GM23338 (cell line): ENCODE results near the gene PIGU. TPM values are rescaled to one million over a fixed set of nuclear protein-coding genes. Genes with fewer than 3 reads are reported as not detected.

ENCODE experiments used
- ATAC-seq: fragments of 200-7000 bp; cut with Tn5 transposase; 3 replicates; pipeline ENCODE4 v1.9.1; 2020
- DNase-seq: peaks from one replicate; pipeline ENCODE4 v3.0.0-alpha.2; 2015; ENCODE audit warnings: low spot score
- H2AFZ ChIP-seq: fragments of 200-600 bp; sonication (generic); 2 replicates; pipeline ENCODE4 v1.8.0; 2016; ENCODE audit warnings: antibody characterized with exemption, mild to moderate bottlenecking, moderate library complexity
- H3F3A ChIP-seq: fragments of 200-600 bp; sonication (generic); replicated peaks from 2 replicates; pipeline ENCODE4 v1.8.0; 2017; ENCODE audit warnings: antibody characterized with exemption, mixed run types, low read depth
- H3K27ac ChIP-seq: fragments of 200-600 bp; sonication (generic); 2 replicates; pipeline ENCODE4 v1.6.1; 2016; ENCODE audit warnings: low read depth
- H3K27me3 ChIP-seq: fragments of 200-600 bp; sonication (generic); 2 replicates; pipeline ENCODE4 v1.8.0; 2016; ENCODE audit warnings: mild to moderate bottlenecking, mixed run types, moderate library complexity; ENCODE audit not compliant: insufficient read depth
- H3K36me3 ChIP-seq: fragments of 200-600 bp; sonication (generic); 2 replicates; pipeline ENCODE4 v1.8.0; 2016; ENCODE audit warnings: mild to moderate bottlenecking; ENCODE audit not compliant: insufficient read depth
- H3K4me1 ChIP-seq: fragments of 200-600 bp; sonication (generic); 2 replicates; pipeline ENCODE4 v1.8.0; 2016; ENCODE audit warnings: mild to moderate bottlenecking, moderate library complexity; ENCODE audit not compliant: insufficient read depth
- H3K4me2 ChIP-seq: fragments of 200-600 bp; sonication (generic); 2 replicates; pipeline ENCODE4 v1.7.1; 2017; ENCODE audit warnings: mixed run types
- H3K4me3 ChIP-seq: fragments of 200-600 bp; sonication (generic); 2 replicates; pipeline ENCODE4 v1.6.1; 2016; ENCODE audit warnings: mixed run types
- H3K79me2 ChIP-seq: fragments of 200-600 bp; sonication (generic); replicated peaks from 2 replicates; pipeline ENCODE4 v1.8.0; 2017; ENCODE audit warnings: mild to moderate bottlenecking; ENCODE audit not compliant: insufficient read depth
- H3K9me2 ChIP-seq: fragments of 200-600 bp; sonication (generic); 2 replicates; pipeline ENCODE4 v1.8.0; 2017; ENCODE audit not compliant: insufficient read depth
- H4K20me1 ChIP-seq: fragments of 200-600 bp; sonication (generic); replicated peaks from 2 replicates; pipeline ENCODE4 v1.8.0; 2017; ENCODE audit warnings: mild to moderate bottlenecking; ENCODE audit not compliant: insufficient read depth
- H3K27ac Mint-ChIP-seq: 2 replicates; pipeline ENCODE4 v1.8.0; 2020; ENCODE audit warnings: inconsistent platforms, mild to moderate bottlenecking, moderate library complexity, mixed read lengths
- H3K27me3 Mint-ChIP-seq: 3 replicates; pipeline ENCODE4 v1.8.0; 2022; ENCODE audit warnings: low read depth, mild to moderate bottlenecking, moderate library complexity, mixed read lengths, inconsistent platforms; ENCODE audit not compliant: insufficient read depth, poor library complexity
- H3K36me3 Mint-ChIP-seq: 3 replicates; pipeline ENCODE4 v1.8.0; 2021; ENCODE audit warnings: low read depth, mild to moderate bottlenecking, inconsistent platforms, moderate library complexity, mixed read lengths
- H3K4me1 Mint-ChIP-seq: 3 replicates; pipeline ENCODE4 v1.8.0; 2020; ENCODE audit warnings: mild to moderate bottlenecking, inconsistent platforms, mixed read lengths
- H3K4me3 Mint-ChIP-seq: 3 replicates; pipeline ENCODE4 v1.8.0; 2021; ENCODE audit warnings: moderate library complexity, mild to moderate bottlenecking, inconsistent platforms, mixed read lengths
- H3K9me3 Mint-ChIP-seq: 3 replicates; pipeline ENCODE4 v1.8.0; 2020; ENCODE audit warnings: moderate library complexity, mild to moderate bottlenecking, inconsistent platforms, mixed read lengths
- CREB1 ChIP-seq: fragments of 250-450 bp; sonication (Bioruptor Pico); IDR thresholded peaks from 2 replicates; pipeline ENCODE4 v1.5.0; 2020; ENCODE audit warnings: low read depth, mild to moderate bottlenecking, moderate library complexity
- EZH2 ChIP-seq: fragments of 200-600 bp; sonication (generic); IDR thresholded peaks from one replicate; pipeline ENCODE4 v1.8.0; 2017; ENCODE audit warnings: antibody characterized with exemption, mild to moderate bottlenecking, low read depth; ENCODE audit not compliant: unreplicated experiment
- EZH2phosphoT487 ChIP-seq: fragments of 200-600 bp; sonication (generic); IDR thresholded peaks from one replicate; pipeline ENCODE4 v1.8.1; 2018; ENCODE audit warnings: antibody characterized with exemption; ENCODE audit not compliant: unreplicated experiment
- JUNB ChIP-seq: IDR thresholded peaks from one replicate; pipeline ENCODE4 v1.6.1; 2016; ENCODE audit warnings: antibody characterized with exemption; ENCODE audit not compliant: unreplicated experiment
- NANOG ChIP-seq: IDR thresholded peaks from 2 replicates; pipeline ENCODE4 v1.6.1; 2016; ENCODE audit warnings: antibody characterized with exemption, borderline replicate concordance
- POLR2AphosphoS5 ChIP-seq: IDR thresholded peaks from 2 replicates; pipeline ENCODE4 v1.6.1; 2016; ENCODE audit warnings: antibody characterized with exemption, low read depth
- REST ChIP-seq: IDR thresholded peaks from one replicate; pipeline ENCODE4 v1.6.1; 2018; ENCODE audit warnings: antibody characterized with exemption; ENCODE audit not compliant: unreplicated experiment
- STAT1 ChIP-seq: IDR thresholded peaks from one replicate; pipeline ENCODE4 v1.6.1; 2016; ENCODE audit warnings: antibody characterized with exemption; ENCODE audit not compliant: unreplicated experiment
- ZNF331 ChIP-seq: fragments of 250-450 bp; sonication (Bioruptor Pico); IDR thresholded peaks from 2 replicates; pipeline ENCODE4 v1.5.0; 2020; ENCODE audit warnings: low read depth, mild to moderate bottlenecking, moderate library complexity
- ZNF462 ChIP-seq: fragments of 250-450 bp; sonication (Bioruptor Pico); IDR thresholded peaks from 2 replicates; pipeline ENCODE4 v1.5.0; 2020; ENCODE audit warnings: mild to moderate bottlenecking, moderate library complexity
- polyA plus RNA-seq: library from polyadenylated mRNA; unstranded; fragments of >200 nt; fragmentation: Nextera tagmentation; extraction: Ambion mirVana; gene quantifications from 2 replicates; pipeline ENCODE4 v1.2.1, GENCODE V29; 2016
- total RNA-seq: library from RNA; depleted of rRNA; stranded (reverse); fragments of >200 nt; shearing (Covaris generic); gene quantifications from 2 replicates; pipeline ENCODE4 v1.2.3, GENCODE V29; 2014
- TF ChIP-seq, protein P1 (sequence below): IDR thresholded peaks from 2 replicates; pipeline ENCODE4 v1.6.1; 2016; ENCODE audit warnings: antibody characterized with exemption

PIGU gene
- total and polyA plus RNA-seq, 2 experiments from 2014 or later = 24.3 to 28.9 TPM

GRCh38 chr20:34586488-34587163 lies 90.3 kb downstream of the PIGU start:
- H3K36me3 Mint-ChIP-seq = peaks cover 4% of the 10 kb centered on the region
- no peak overlapping the region for H3K27ac ChIP-seq
- no peak overlapping the region for H3K4me3 ChIP-seq
- H3K4me2 ChIP-seq = no peak overlapping the region
- no peak overlapping the region for H3K4me3 Mint-ChIP-seq
- no peak for ATAC-seq
- no peaks in the 10 kb centered on the region for H3K9me2 ChIP-seq
- no peak for DNase-seq
- TF ChIP-seq, protein P1, sequence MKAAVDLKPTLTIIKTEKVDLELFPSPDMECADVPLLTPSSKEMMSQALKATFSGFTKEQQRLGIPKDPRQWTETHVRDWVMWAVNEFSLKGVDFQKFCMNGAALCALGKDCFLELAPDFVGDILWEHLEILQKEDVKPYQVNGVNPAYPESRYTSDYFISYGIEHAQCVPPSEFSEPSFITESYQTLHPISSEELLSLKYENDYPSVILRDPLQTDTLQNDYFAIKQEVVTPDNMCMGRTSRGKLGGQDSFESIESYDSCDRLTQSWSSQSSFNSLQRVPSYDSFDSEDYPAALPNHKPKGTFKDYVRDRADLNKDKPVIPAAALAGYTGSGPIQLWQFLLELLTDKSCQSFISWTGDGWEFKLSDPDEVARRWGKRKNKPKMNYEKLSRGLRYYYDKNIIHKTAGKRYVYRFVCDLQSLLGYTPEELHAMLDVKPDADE = no peak
- TF ChIP-seq JUNB (no peak), ZNF462 (no peak), REST (no peak), ZNF331 (CRISPR knock-in tag) (no peak), NANOG (no peak), STAT1 (no peak), EZH2 (no peak), CREB1 (CRISPR knock-in tag) (no peak), POLR2AphosphoS5 (no peak), EZH2phosphoT487 (no peak)
- no peaks in the 10 kb centered on the region for H3K79me2 ChIP-seq
- H3K27ac Mint-ChIP-seq = no peak overlapping the region
- H3K36me3 ChIP-seq = no peaks in the 10 kb centered on the region
- no peaks in the 10 kb centered on the region; the same call in 1 of the 2 replicates for H4K20me1 ChIP-seq
- peaks cover 4% of the 10 kb centered on the region for H3K27me3 Mint-ChIP-seq
- no peaks in the 10 kb centered on the region for H3K9me3 Mint-ChIP-seq
- no peaks in the 10 kb centered on the region for H3K27me3 ChIP-seq
- no peak overlapping the region for H2AFZ ChIP-seq
- no peaks in the 10 kb centered on the region for H3F3A ChIP-seq
- H3K4me1 ChIP-seq = no peaks in the 10 kb centered on the region
- no peaks in the 10 kb centered on the region for H3K4me1 Mint-ChIP-seq
